Uterus (tissue), 4 donors: ENCODE results near the gene MCTP2. TPM values are rescaled to one million over a fixed set of nuclear protein-coding genes. Genes with fewer than 3 reads are reported as not detected.

Source experiments
- DNase-seq, 2 donors: peaks; one replicate each; pipeline ENCODE4 v3.0.0-alpha.2; 2019 to 2020
- H3K27ac ChIP-seq, 2 donors: fragments of 200-600 bp; sonication (generic); 1 replicate in 1 of 2; 2 replicates in 1 of 2; pipeline ENCODE4 v1.5.1; 2016 to 2018
- H3K27me3 ChIP-seq, 2 donors: fragments of 200-600 bp; sonication (generic); one replicate each; pipeline ENCODE4 v1.5.1; 2018 to 2019; ENCODE audit warnings: control low read depth in 1 of 2
- H3K36me3 ChIP-seq, 2 donors: fragments of 200-600 bp; sonication (generic); one replicate each; pipeline ENCODE4 v1.5.1; 2019; ENCODE audit warnings: control low read depth in 1 of 2
- H3K4me1 ChIP-seq, 2 donors: fragments of 200-600 bp; sonication (generic); one replicate each; pipeline ENCODE4 v1.5.1; 2018 to 2019; ENCODE audit warnings: control low read depth in 1 of 2
- H3K4me3 ChIP-seq, 2 donors: fragments of 200-600 bp; sonication (generic); 1 replicate in 1 of 2; 2 replicates in 1 of 2; pipeline ENCODE4 v1.5.1; 2018 to 2019; ENCODE audit warnings: mild to moderate bottlenecking in 1 of 2
- H3K9me3 ChIP-seq, 2 donors: fragments of 200-600 bp; sonication (generic); one replicate each; pipeline ENCODE4 v1.5.1; 2019; ENCODE audit warnings: control low read depth in 1 of 2
- POLR2A ChIP-seq, 2 donors: fragments of 450-650 bp; IDR thresholded peaks; one replicate each; pipeline ENCODE4 v1.6.1; 2016; ENCODE audit warnings: antibody characterized with exemption in 2 of 2, mild to moderate bottlenecking in 1 of 2, moderate library complexity in 1 of 2
- intact Hi-C: fragments of 100-400 bp; cut with DNase I; formaldehyde crosslinking; loops from one replicate; pipeline ENCODE4 v1.15.1; 2023; ENCODE audit warnings: low total_unique reads
- total RNA-seq, 4 donors: library from RNA; depleted of rRNA in 3 of 4; stranded (reverse); fragments of >200 nt in 3 of 4; gene quantifications; one replicate each; pipeline versions ENCODE4 v1.1.0 to v1.2.4, GENCODE V29; 2014 to 2023
- TF ChIP-seq, protein P1 (sequence below), 4 experiments: fragments of 200-600 bp in 2 of 4; fragments of 450-650 bp in 2 of 4; sonication (generic) in 2 of 4; IDR thresholded peaks; one replicate each; pipeline ENCODE4 v1.5.1; 2016 to 2019; ENCODE audit warnings: antibody characterized with exemption in 4 of 4, mild to moderate bottlenecking in 2 of 4, moderate library complexity in 1 of 4
- donor health status: DM: yes; HTN: yes; CAD: no.

MCTP2 gene
- total RNA-seq, 4 donors from 2014 or later, result 3.3 to 98.9 (median 11.7) TPM

DNA sequence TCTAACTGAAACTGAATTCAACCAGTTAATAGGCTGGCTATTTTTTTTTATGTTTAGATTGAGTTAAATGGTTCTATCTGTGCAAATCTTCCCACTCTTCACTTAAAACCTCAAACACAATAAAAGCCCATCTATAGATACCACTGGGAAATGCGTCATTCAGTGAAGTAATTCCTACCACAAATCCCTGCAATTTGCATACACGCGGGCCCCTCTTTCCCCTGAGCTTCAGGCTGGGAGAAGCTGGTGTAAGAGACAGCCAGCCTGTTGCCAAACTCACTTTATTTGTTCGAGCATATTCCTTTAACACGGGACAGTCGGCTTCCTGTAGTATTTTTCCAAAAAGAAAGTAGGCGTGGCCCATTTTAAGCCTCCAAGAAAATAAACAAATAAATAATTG, 26.0 kb upstream of the MCTP2 start:
- no peak for DNase-seq
- H3K4me1 ChIP-seq, result no peaks in the 10 kb centered on the region
- no peak for TF ChIP-seq POLR2A (IDR thresholded peaks at IDR 0.05)
- TF ChIP-seq, protein P1, sequence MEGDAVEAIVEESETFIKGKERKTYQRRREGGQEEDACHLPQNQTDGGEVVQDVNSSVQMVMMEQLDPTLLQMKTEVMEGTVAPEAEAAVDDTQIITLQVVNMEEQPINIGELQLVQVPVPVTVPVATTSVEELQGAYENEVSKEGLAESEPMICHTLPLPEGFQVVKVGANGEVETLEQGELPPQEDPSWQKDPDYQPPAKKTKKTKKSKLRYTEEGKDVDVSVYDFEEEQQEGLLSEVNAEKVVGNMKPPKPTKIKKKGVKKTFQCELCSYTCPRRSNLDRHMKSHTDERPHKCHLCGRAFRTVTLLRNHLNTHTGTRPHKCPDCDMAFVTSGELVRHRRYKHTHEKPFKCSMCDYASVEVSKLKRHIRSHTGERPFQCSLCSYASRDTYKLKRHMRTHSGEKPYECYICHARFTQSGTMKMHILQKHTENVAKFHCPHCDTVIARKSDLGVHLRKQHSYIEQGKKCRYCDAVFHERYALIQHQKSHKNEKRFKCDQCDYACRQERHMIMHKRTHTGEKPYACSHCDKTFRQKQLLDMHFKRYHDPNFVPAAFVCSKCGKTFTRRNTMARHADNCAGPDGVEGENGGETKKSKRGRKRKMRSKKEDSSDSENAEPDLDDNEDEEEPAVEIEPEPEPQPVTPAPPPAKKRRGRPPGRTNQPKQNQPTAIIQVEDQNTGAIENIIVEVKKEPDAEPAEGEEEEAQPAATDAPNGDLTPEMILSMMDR (IDR thresholded peaks at IDR 0.05), result no peak
- intact Hi-C loops, result no loop called here
- H3K4me3 ChIP-seq, result no peak overlapping the region
- no peaks in the 10 kb centered on the region for H3K27me3 ChIP-seq
- H3K36me3 ChIP-seq, result no peaks in the 10 kb centered on the region
- no peaks in the 10 kb centered on the region for H3K9me3 ChIP-seq
- H3K27ac ChIP-seq, result no peak overlapping the region

DNA sequence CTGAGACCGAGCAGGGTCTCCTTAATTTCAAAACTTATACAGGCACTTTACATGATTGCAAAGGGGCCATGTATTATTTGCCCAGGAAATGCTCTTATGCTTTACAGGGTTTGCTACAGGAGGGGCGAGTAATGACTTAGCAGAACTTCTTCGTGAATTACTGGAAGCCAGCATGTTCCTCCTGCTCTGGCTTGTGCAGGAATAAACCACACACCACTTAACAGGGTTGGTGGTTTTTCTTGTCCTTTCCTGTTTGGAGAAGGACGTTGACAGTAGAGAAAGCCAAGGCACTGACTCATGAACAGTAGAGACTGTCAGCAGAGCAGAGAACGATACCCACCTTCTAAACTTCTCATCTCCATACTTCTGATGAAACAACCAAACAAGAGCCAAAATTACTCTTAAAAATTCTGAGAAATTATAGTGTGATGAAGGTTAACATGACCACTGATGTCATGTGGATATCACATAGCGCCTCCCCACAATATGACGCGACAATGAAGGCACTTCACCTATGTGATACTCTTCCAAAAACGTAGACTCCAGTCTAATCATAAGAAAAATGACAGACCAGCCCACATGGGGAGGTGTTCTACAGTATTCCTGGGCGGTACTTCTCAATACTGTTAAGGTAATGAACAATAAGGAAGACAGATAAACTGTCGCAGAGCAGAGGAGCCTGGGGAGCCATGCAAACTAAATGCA, 24.7 kb upstream of the MCTP2 start:
- Histone ChIP-seq H3K4me1 (no peaks in the 10 kb centered on the region), H3K27ac (no peak overlapping the region), H3K27me3 (no peaks in the 10 kb centered on the region), H3K36me3 (no peaks in the 10 kb centered on the region), H3K9me3 (no peaks in the 10 kb centered on the region), H3K4me3 (no peak overlapping the region)
- intact Hi-C loops, result no loop called here
- DNase-seq, result no peak
- TF ChIP-seq, protein P1 (IDR thresholded peaks at IDR 0.05), result no peak
- TF ChIP-seq POLR2A (IDR thresholded peaks at IDR 0.05), result no peak

DNA sequence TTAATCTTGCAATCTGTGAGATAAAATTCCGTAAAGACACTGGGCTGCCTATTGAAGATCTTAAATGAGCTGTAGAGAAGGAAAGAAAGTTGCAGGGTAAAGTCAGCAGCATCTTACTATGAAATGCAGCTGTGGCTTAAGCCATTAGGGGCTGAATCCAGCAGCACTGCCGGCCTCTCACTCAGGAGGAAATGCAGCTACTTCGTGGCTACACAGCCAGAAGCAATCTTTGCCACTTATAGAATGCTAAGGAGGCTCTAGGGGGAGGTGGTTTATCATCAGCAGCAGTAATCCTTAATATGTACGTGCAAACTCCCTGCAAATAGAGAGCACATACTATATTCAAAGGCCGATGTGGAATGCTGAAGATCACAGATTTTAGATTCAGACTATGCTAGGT, 19.1 kb upstream of the MCTP2 start:
- TF ChIP-seq, protein P1 (IDR thresholded peaks at IDR 0.05), result no peak
- TF ChIP-seq POLR2A (IDR thresholded peaks at IDR 0.05), result no peak
- no peak overlapping the region for H3K4me3 ChIP-seq
- H3K36me3 ChIP-seq, result no peaks in the 10 kb centered on the region
- intact Hi-C loops, result no loop called here
- no peaks in the 10 kb centered on the region for H3K9me3 ChIP-seq
- no peaks in the 10 kb centered on the region for H3K27me3 ChIP-seq
- no peak for DNase-seq
- H3K4me1 ChIP-seq, result no peaks in the 10 kb centered on the region
- H3K27ac ChIP-seq, result no peak overlapping the region

DNA sequence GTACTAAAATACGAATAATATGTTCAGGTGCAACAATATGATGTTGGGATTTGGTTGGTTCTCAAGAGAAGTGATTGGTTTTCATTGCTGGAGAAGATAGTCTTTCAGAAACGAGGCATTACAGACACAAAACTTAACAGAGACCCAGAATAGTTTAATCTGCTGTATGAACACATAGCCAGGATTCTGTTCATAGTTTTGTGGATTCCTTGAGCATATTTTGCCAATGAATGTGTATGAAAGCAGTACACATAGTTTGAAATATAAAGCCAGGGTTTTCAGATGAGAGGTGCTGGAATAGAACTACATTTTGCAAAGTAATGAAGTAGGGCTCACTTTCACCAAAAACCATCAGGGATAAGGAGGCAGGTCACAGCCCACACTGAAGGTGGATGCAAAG, 5.7 kb upstream of the MCTP2 start:
- no peak for TF ChIP-seq POLR2A (IDR thresholded peaks at IDR 0.05)
- TF ChIP-seq, protein P1 (IDR thresholded peaks at IDR 0.05), result no peak
- intact Hi-C loops, result no loop called here
- no peaks in the 10 kb centered on the region for H3K27me3 ChIP-seq

DNA sequence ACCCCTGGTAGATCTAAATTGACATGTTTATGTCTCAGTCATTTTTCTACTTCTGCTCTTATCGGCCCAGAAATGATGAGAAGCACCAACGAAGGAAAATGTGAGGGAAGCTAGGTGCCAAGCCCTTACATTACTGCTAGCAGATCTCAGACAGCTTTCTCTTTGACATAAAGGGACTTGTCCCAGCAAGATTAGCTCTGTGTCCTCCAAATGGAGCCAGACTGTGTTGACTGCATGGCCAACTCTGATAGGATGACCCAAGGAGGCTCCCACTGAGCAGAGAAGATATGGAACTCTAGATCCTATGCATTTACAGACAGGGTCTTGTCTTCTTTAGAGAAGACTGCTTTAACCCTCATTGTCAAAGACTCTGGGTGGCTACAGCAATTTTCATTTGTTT, 2.8 kb upstream of the MCTP2 start:
- DNase-seq, result no peak
- no peaks in the 10 kb centered on the region for H3K9me3 ChIP-seq
- H3K27me3 ChIP-seq, result no peaks in the 10 kb centered on the region
- intact Hi-C loops, result no loop called here
- no peak overlapping the region for H3K4me3 ChIP-seq
- no peak overlapping the region for H3K27ac ChIP-seq
- TF ChIP-seq, protein P1 (IDR thresholded peaks at IDR 0.05), result no peak
- no peak for TF ChIP-seq POLR2A (IDR thresholded peaks at IDR 0.05)
- no peaks in the 10 kb centered on the region for H3K4me1 ChIP-seq
- H3K36me3 ChIP-seq, result no peaks in the 10 kb centered on the region

More for the DNA sequence above, 5.7 kb upstream of the MCTP2 start:
- Histone ChIP-seq H3K4me3 (no peak overlapping the region), H3K36me3 (no peaks in the 10 kb centered on the region), H3K9me3 (no peaks in the 10 kb centered on the region), H3K4me1 (no peaks in the 10 kb centered on the region), H3K27ac (no peak overlapping the region)
- no peak for DNase-seq
